HK-2 (cell line): ENCODE measurements around the gene MUS81.
A peak's percentile ranks its signal among the peaks of the same experiment; 100 is the strongest.

Experiments used
- DNase-seq: peaks from one replicate; pipeline ENCODE4 v3.0.0-alpha.2; 2018; ENCODE audit not compliant: unreplicated experiment

The MUS81 gene

GRCh38 chr11:65892661-65893317 lies 32.6 kb downstream of the MUS81 start:
- no peak for DNase-seq

- no peak for DNase-seq
These were observed 33.9 kb downstream of the MUS81 start for GRCh38 chr11:65894034-65894591.

GRCh38 chr11:65895482-65895981 lies 35.3 kb downstream of the MUS81 start:
- no peak for DNase-seq

GRCh38 chr11:65896034-65896999 lies 36.1 kb downstream of the MUS81 start:
- no peak for DNase-seq

GRCh38 chr11:65897020-65897471 lies 36.8 kb downstream of the MUS81 start:
- no peak for DNase-seq

GRCh38 chr11:65898656-65899355 lies 38.6 kb downstream of the MUS81 start:
- no peak for DNase-seq

- DNase-seq, result peak; percentile 81
These were observed 39.3 kb downstream of the MUS81 start for GRCh38 chr11:65899356-65900124.

- peak; percentile 92 for DNase-seq
These were observed 40.1 kb downstream of the MUS81 start, which contains the start of gene FOSL1 for GRCh38 chr11:65900125-65900898. Gene FOSL1 (minus strand): TSS chr11:65900388. CDS start chr11:65900339, 49 bp downstream.

- no peak for DNase-seq
These were observed 40.6 kb downstream of the MUS81 start for GRCh38 chr11:65900899-65901180.

- DNase-seq, result peak; percentile 80
These were observed 42.8 kb downstream of the MUS81 start for GRCh38 chr11:65903068-65903481.

GRCh38 chr11:65903715-65904114 lies 43.5 kb downstream of the MUS81 start:
- DNase-seq, result no peak

GRCh38 chr11:65906602-65907001 lies 46.4 kb downstream of the MUS81 start:
- DNase-seq, result no peak

GRCh38 chr11:65907878-65908277 lies 47.6 kb downstream of the MUS81 start:
- no peak for DNase-seq

- peak; percentile 85 for DNase-seq
These were observed 51.7 kb downstream of the MUS81 start for GRCh38 chr11:65911682-65912568.

GRCh38 chr11:65912845-65913244 lies 52.6 kb downstream of the MUS81 start:
- peak; percentile 67 for DNase-seq

- DNase-seq, result no peak
These were observed 55.0 kb downstream of the MUS81 start for GRCh38 chr11:65915101-65915820.

- peak; percentile 90 for DNase-seq
These were observed 55.6 kb downstream of the MUS81 start for GRCh38 chr11:65915821-65916251.
